OCI-LY3 (cell line): ENCODE data around the gene NUBP2.

ENCODE experiments used
- H2AFZ ChIP-seq: fragments of 200-600, 300-600 bp; shearing (Covaris generic); 2 replicates; pipeline ENCODE4 v1.6.0; 2014; ENCODE audit warnings: antibody characterized with exemption, low read depth, low read length
- H3K27ac ChIP-seq: fragments of 200-600, 300-600 bp; sonication (generic); 2 replicates; pipeline ENCODE4 v1.5.1; 2014; ENCODE audit warnings: mild to moderate bottlenecking, low read length, moderate library complexity, mixed read lengths
- H3K27me3 ChIP-seq: fragments of 200-600, 300-600 bp; sonication (generic); 2 replicates; pipeline ENCODE4 v1.6.1; 2014; ENCODE audit warnings: low read depth, low read length, mixed read lengths
- H3K36me3 ChIP-seq: fragments of 200-600, 300-600 bp; sonication (generic); replicated peaks from 2 replicates; pipeline ENCODE3; 2014; ENCODE audit warnings: low read depth, low read length, mixed read lengths
- H3K4me1 ChIP-seq: fragments of 300-600, 200-600 bp; sonication (generic); 2 replicates; pipeline ENCODE4 v1.6.1; 2014; ENCODE audit warnings: low read length, mixed read lengths
- H3K4me2 ChIP-seq: fragments of 200-600, 300-600 bp; sonication (generic); 2 replicates; pipeline ENCODE4 v1.6.1; 2014; ENCODE audit warnings: low read length, mixed read lengths
- H3K4me3 ChIP-seq: fragments of 300-600, 200-600 bp; sonication (generic); 2 replicates; pipeline ENCODE4 v1.5.1; 2014; ENCODE audit warnings: antibody characterized with exemption, mild to moderate bottlenecking, low read length, moderate library complexity
- H3K79me2 ChIP-seq: fragments of 300-600, 200-600 bp; shearing (Covaris generic); 2 replicates; pipeline ENCODE4 v1.6.1; 2014; ENCODE audit warnings: mild to moderate bottlenecking, low read length, mixed read lengths
- H3K9ac ChIP-seq: fragments of 300-600, 200-600 bp; shearing (Covaris generic); 2 replicates; pipeline ENCODE4 v1.6.0; 2014; ENCODE audit warnings: mild to moderate bottlenecking, low read length, moderate library complexity
- H3K9me3 ChIP-seq: fragments of 200-600, 300-600 bp; shearing (Covaris generic); 2 replicates; pipeline ENCODE4 v1.6.1; 2014; ENCODE audit warnings: low read length, mixed read lengths; ENCODE audit not compliant: insufficient read depth
- H4K20me1 ChIP-seq: fragments of 200-600, 300-600 bp; sonication (generic); 2 replicates; pipeline ENCODE4 v1.6.1; 2016; ENCODE audit warnings: low read length, mixed read lengths; ENCODE audit not compliant: insufficient read depth
- CTCF ChIP-seq: fragments of 200-600, 300-600 bp; sonication (generic); IDR thresholded peaks from 2 replicates; pipeline ENCODE4 v1.5.1; 2014; ENCODE audit warnings: antibody characterized with exemption, low read length, low read depth
- EZH2phosphoT487 ChIP-seq: fragments of 200-600 bp; shearing (Covaris generic); IDR thresholded peaks from 2 replicates; pipeline ENCODE4 v1.6.1; 2018; ENCODE audit warnings: antibody characterized with exemption, mixed run types, low read depth

Gene NUBP2

GRCh38 chr16:1766701-1767100, 16.1 kb upstream of the NUBP2 start:
- Histone ChIP-seq H4K20me1 (no peaks in the 10 kb centered on the region), H3K27me3 (no peaks in the 10 kb centered on the region), H3K4me1 (peaks cover 3% of the 10 kb centered on the region; the same call in 1 of the 2 replicates), H3K9me3 (no peaks in the 10 kb centered on the region), H2AFZ (no peak overlapping the region), H3K79me2 (peaks cover under 1% of the 10 kb centered on the region), H3K4me2 (no peak overlapping the region), H3K27ac (no peak overlapping the region), H3K4me3 (no peak overlapping the region), H3K9ac (no peak overlapping the region), H3K36me3 (peaks cover 6% of the 10 kb centered on the region)
- TF ChIP-seq EZH2phosphoT487 (no peak), CTCF (no peak)

- H3K4me2 ChIP-seq, result no peak overlapping the region
- H3K27me3 ChIP-seq, result no peaks in the 10 kb centered on the region
- no peak overlapping the region for H3K9ac ChIP-seq
- H4K20me1 ChIP-seq, result no peaks in the 10 kb centered on the region
- H2AFZ ChIP-seq, result no peak overlapping the region
- no peak overlapping the region for H3K27ac ChIP-seq
- peaks cover 7% of the 10 kb centered on the region for H3K79me2 ChIP-seq
- TF ChIP-seq CTCF, result no peak
- no peak for TF ChIP-seq EZH2phosphoT487
- H3K9me3 ChIP-seq, result no peaks in the 10 kb centered on the region
- no peak overlapping the region for H3K4me3 ChIP-seq
- peaks cover 3% of the 10 kb centered on the region; the same call in 1 of the 2 replicates for H3K4me1 ChIP-seq
- peaks cover 9% of the 10 kb centered on the region for H3K36me3 ChIP-seq
Observed at GRCh38 chr16:1767116-1767994, 15.4 kb upstream of the NUBP2 start.

GRCh38 chr16:1768061-1768766, 14.5 kb upstream of the NUBP2 start:
- H4K20me1 ChIP-seq, result no peaks in the 10 kb centered on the region
- no peak for TF ChIP-seq EZH2phosphoT487
- no peak overlapping the region for H3K9ac ChIP-seq
- H3K79me2 ChIP-seq, result peaks cover 13% of the 10 kb centered on the region
- H3K4me3 ChIP-seq, result no peak overlapping the region
- H3K36me3 ChIP-seq, result peaks cover 9% of the 10 kb centered on the region
- H3K4me2 ChIP-seq, result no peak overlapping the region
- H3K9me3 ChIP-seq, result no peaks in the 10 kb centered on the region
- H3K27ac ChIP-seq, result no peak overlapping the region
- peaks cover 3% of the 10 kb centered on the region; the same call in 1 of the 2 replicates for H3K4me1 ChIP-seq
- H3K27me3 ChIP-seq, result no peaks in the 10 kb centered on the region
- no peak overlapping the region for H2AFZ ChIP-seq

- peaks cover 9% of the 10 kb centered on the region for H3K36me3 ChIP-seq
Observed at GRCh38 chr16:1768767-1769401, 13.9 kb upstream of the NUBP2 start.

More at GRCh38 chr16:1768767-1769401, 13.9 kb upstream of the NUBP2 start:
- Histone ChIP-seq H3K4me2 (no peak overlapping the region), H3K27ac (no peak overlapping the region), H3K9ac (no peak overlapping the region), H3K79me2 (peaks cover 18% of the 10 kb centered on the region), H3K4me3 (no peak overlapping the region), H3K9me3 (no peaks in the 10 kb centered on the region), H2AFZ (no peak overlapping the region), H3K4me1 (peaks cover 3% of the 10 kb centered on the region; the same call in 1 of the 2 replicates), H3K27me3 (no peaks in the 10 kb centered on the region), H4K20me1 (no peaks in the 10 kb centered on the region)
- TF ChIP-seq EZH2phosphoT487 (no peak), CTCF (no peak)
